ENCODE data around the gene ESR1.

ESR1 gene

GRCh38 chr6:151877458-151877857, 70.0 kb downstream of the ESR1 start:
- no peak overlapping the region for H3K27ac ChIP-seq (ENCODE audit: low read length)
- H3K79me2 ChIP-seq (ENCODE audit: low read length), result no peaks in the 10 kb centered on the region
- no peak for DNase-seq
- H3K4me2 ChIP-seq (ENCODE audit: low read depth, low read length), result no peak overlapping the region
- no peaks in the 10 kb centered on the region for H3K36me3 ChIP-seq (replicated peaks; ENCODE audit: insufficient read depth, low read length)
- H2AFZ ChIP-seq (ENCODE audit: low read length), result no peak overlapping the region
- H3K27me3 ChIP-seq (replicated peaks; ENCODE audit: insufficient read depth, low read length), result no peaks in the 10 kb centered on the region
- no peaks in the 10 kb centered on the region for H3K9me3 ChIP-seq (replicated peaks; ENCODE audit: insufficient read depth, low read length)
- H4K20me1 ChIP-seq (ENCODE audit: insufficient read depth, low read length), result no peaks in the 10 kb centered on the region
- H3K4me3 ChIP-seq (ENCODE audit: low read length), result no peak overlapping the region
- no peaks in the 10 kb centered on the region for H3K9me2 ChIP-seq (replicated peaks; ENCODE audit: insufficient read depth, low read length)
- no peak overlapping the region for H3K9ac ChIP-seq (ENCODE audit: low read length)
- H3F3A ChIP-seq (ENCODE audit: insufficient read depth, low read length), result no peaks in the 10 kb centered on the region
- no peaks in the 10 kb centered on the region for H3K4me1 ChIP-seq (ENCODE audit: low read length)
- TF ChIP-seq CTCF (IDR thresholded peaks at IDR 0.05; ENCODE audit: low read length), result no peak
- no peak for TF ChIP-seq EZH2 (optimal IDR thresholded peaks at IDR 0.05; ENCODE audit: low read depth, low read length)
- TF ChIP-seq EZH2phosphoT487 (IDR thresholded peaks at IDR 0.05; ENCODE audit: low read length), result no peak

- Histone ChIP-seq H3K4me3 (ENCODE audit: low read length) (no peak overlapping the region), H3K79me2 (ENCODE audit: low read length) (no peaks in the 10 kb centered on the region), H3K4me2 (ENCODE audit: low read depth, low read length) (no peak overlapping the region), H2AFZ (ENCODE audit: low read length) (no peak overlapping the region), H3K36me3 (replicated peaks; ENCODE audit: insufficient read depth, low read length) (no peaks in the 10 kb centered on the region), H3K9me3 (replicated peaks; ENCODE audit: insufficient read depth, low read length) (no peaks in the 10 kb centered on the region), H4K20me1 (ENCODE audit: insufficient read depth, low read length) (no peaks in the 10 kb centered on the region), H3K9me2 (replicated peaks; ENCODE audit: insufficient read depth, low read length) (no peaks in the 10 kb centered on the region), H3K27me3 (replicated peaks; ENCODE audit: insufficient read depth, low read length) (no peaks in the 10 kb centered on the region), H3F3A (ENCODE audit: insufficient read depth, low read length) (no peaks in the 10 kb centered on the region), H3K9ac (ENCODE audit: low read length) (no peak overlapping the region), H3K4me1 (ENCODE audit: low read length) (no peaks in the 10 kb centered on the region), H3K27ac (ENCODE audit: low read length) (no peak overlapping the region)
- TF ChIP-seq EZH2 (optimal IDR thresholded peaks at IDR 0.05; ENCODE audit: low read depth, low read length), result no peak
- TF ChIP-seq EZH2phosphoT487 (IDR thresholded peaks at IDR 0.05; ENCODE audit: low read length), result no peak
- DNase-seq, result no peak
Measured at GRCh38 chr6:151881231-151881630, 73.7 kb downstream of the ESR1 start.

GRCh38 chr6:151882206-151882605, 74.7 kb downstream of the ESR1 start:
- Histone ChIP-seq H3K4me1 (ENCODE audit: low read length) (no peaks in the 10 kb centered on the region), H3K79me2 (ENCODE audit: low read length) (no peaks in the 10 kb centered on the region), H3K9me2 (replicated peaks; ENCODE audit: insufficient read depth, low read length) (no peaks in the 10 kb centered on the region), H2AFZ (ENCODE audit: low read length) (no peak overlapping the region), H3K4me3 (ENCODE audit: low read length) (no peak overlapping the region), H3K27me3 (replicated peaks; ENCODE audit: insufficient read depth, low read length) (no peaks in the 10 kb centered on the region), H3K4me2 (ENCODE audit: low read depth, low read length) (no peak overlapping the region), H4K20me1 (ENCODE audit: insufficient read depth, low read length) (no peaks in the 10 kb centered on the region), H3K27ac (ENCODE audit: low read length) (no peak overlapping the region), H3K9ac (ENCODE audit: low read length) (no peak overlapping the region), H3F3A (ENCODE audit: insufficient read depth, low read length) (no peaks in the 10 kb centered on the region), H3K9me3 (replicated peaks; ENCODE audit: insufficient read depth, low read length) (no peaks in the 10 kb centered on the region), H3K36me3 (replicated peaks; ENCODE audit: insufficient read depth, low read length) (no peaks in the 10 kb centered on the region)
- no peak for TF ChIP-seq CTCF (IDR thresholded peaks at IDR 0.05; ENCODE audit: low read length)
- TF ChIP-seq EZH2phosphoT487 (IDR thresholded peaks at IDR 0.05; ENCODE audit: low read length), result no peak
- TF ChIP-seq EZH2 (optimal IDR thresholded peaks at IDR 0.05; ENCODE audit: low read depth, low read length), result no peak
- no peak for DNase-seq

GRCh38 chr6:151885234-151885633, 77.8 kb downstream of the ESR1 start:
- Histone ChIP-seq H3K36me3 (replicated peaks; ENCODE audit: insufficient read depth, low read length) (no peaks in the 10 kb centered on the region), H3K9me3 (replicated peaks; ENCODE audit: insufficient read depth, low read length) (no peaks in the 10 kb centered on the region), H3K9me2 (replicated peaks; ENCODE audit: insufficient read depth, low read length) (no peaks in the 10 kb centered on the region), H3K9ac (ENCODE audit: low read length) (no peak overlapping the region), H3K4me3 (ENCODE audit: low read length) (no peak overlapping the region), H4K20me1 (ENCODE audit: insufficient read depth, low read length) (no peaks in the 10 kb centered on the region), H3K27ac (ENCODE audit: low read length) (no peak overlapping the region), H3K4me2 (ENCODE audit: low read depth, low read length) (no peak overlapping the region), H3F3A (ENCODE audit: insufficient read depth, low read length) (no peaks in the 10 kb centered on the region), H2AFZ (ENCODE audit: low read length) (no peak overlapping the region), H3K27me3 (replicated peaks; ENCODE audit: insufficient read depth, low read length) (no peaks in the 10 kb centered on the region), H3K79me2 (ENCODE audit: low read length) (no peaks in the 10 kb centered on the region), H3K4me1 (ENCODE audit: low read length) (no peaks in the 10 kb centered on the region)
- no peak for DNase-seq
- TF ChIP-seq CTCF (IDR thresholded peaks at IDR 0.05; ENCODE audit: low read length) (no peak), EZH2 (optimal IDR thresholded peaks at IDR 0.05; ENCODE audit: low read depth, low read length) (no peak), EZH2phosphoT487 (IDR thresholded peaks at IDR 0.05; ENCODE audit: low read length) (no peak)

All from MM.1S (cell line).